ENCODE data around the gene CAMKK2. TPM values are rescaled to one million over a fixed set of nuclear protein-coding genes. Genes with fewer than 3 reads are reported as not detected.
A peak's percentile ranks its signal among the peaks of the same experiment; 100 is the strongest.

The CAMKK2 gene
- total and polyA plus RNA-seq, 9 of the 15 experiments (the other 6 are each of a cell fraction or from before 2014, with no cell fraction given) = 4.3 to 32.0 (median 18.2) TPM

- peak; percentile 80; the same call in 1 of the 2 replicates for TF ChIP-seq ATF2 (CRISPR knock-in tag; IDR thresholded peaks at IDR 0.05)
- TF ChIP-seq POLR2G (IDR thresholded peaks at IDR 0.05; ENCODE audit: low read depth, low read length) = peak; percentile 100
- TF ChIP-seq ESRRA (IDR thresholded peaks at IDR 0.05; ENCODE audit: borderline replicate concordance, low read depth) = peak; percentile 86
- peak; percentile 79; the same call in 1 of the 2 replicates for TF ChIP-seq ZNF766 (CRISPR knock-in tag; conservative IDR thresholded peaks at IDR 0.05)
- TF ChIP-seq MCM3 (IDR thresholded peaks at IDR 0.05) = no peak
- peak; percentile 91 for TF ChIP-seq MTA3 (IDR thresholded peaks at IDR 0.05; ENCODE audit: borderline replicate concordance)
- TF ChIP-seq TCF7 (IDR thresholded peaks at IDR 0.05; ENCODE audit: borderline replicate concordance) = no peak
- peak; percentile 82 for TF ChIP-seq ZNF589 (CRISPR knock-in tag; IDR thresholded peaks at IDR 0.05; ENCODE audit: low read depth)
- 0 out of 2 replicates have a peak, but pooled peaks have one; percentile 8 for TF ChIP-seq PRMT5 (CRISPR knock-in tag; IDR thresholded peaks at IDR 0.05)
- TF ChIP-seq CTCF (IDR thresholded peaks at IDR 0.05 in 2 of 3, conservative IDR thresholded peaks at IDR 0.05 in 1 of 3; ENCODE audit: insufficient read depth in 2 of 3, low read depth in 1 of 3, low read length in 3 of 3) = peak; percentile 45 to 95 (median 78); a peak in 5 of 6 replicates
- TF ChIP-seq NRF1 (conservative IDR thresholded peaks at IDR 0.05 in 1 of 2, IDR thresholded peaks at IDR 0.05 in 1 of 2) = peak; percentile 47 to 64; a peak in 3 of 4 replicates
- TF ChIP-seq TRIM28 (IDR thresholded peaks at IDR 0.05) = no peak
- TF ChIP-seq ZNF740 (CRISPR knock-in tag; IDR thresholded peaks at IDR 0.05) = peak; percentile 34
- peak in 1 of 2 experiments; percentile 48; a peak in 1 of 4 replicates for TF ChIP-seq ZNF740 (tag; IDR thresholded peaks at IDR 0.05)
- no peak for TF ChIP-seq ZNF717 (CRISPR knock-in tag; IDR thresholded peaks at IDR 0.05)
- TF ChIP-seq PHF8 (IDR thresholded peaks at IDR 0.05; ENCODE audit: borderline replicate concordance, low read length) = peak; percentile 99
- TF ChIP-seq ZNF232 (CRISPR knock-in tag; IDR thresholded peaks at IDR 0.05) = 0 out of 2 replicates have a peak, but pooled peaks have one; percentile 33
- TF ChIP-seq POLR2H (tag; IDR thresholded peaks at IDR 0.05; ENCODE audit: low read depth) = peak; percentile 82
- no peak for TF ChIP-seq LARP7 (IDR thresholded peaks at IDR 0.05)
- TF ChIP-seq TAF1 (IDR thresholded peaks at IDR 0.05; ENCODE audit: control insufficient read depth, extremely low read depth, insufficient read depth, low read length, severe bottlenecking) = peak; percentile 85
- TF ChIP-seq SMC3 (conservative IDR thresholded peaks at IDR 0.05; ENCODE audit: insufficient read depth, low read depth, low read length) = 0 out of 2 replicates have a peak, but pooled peaks have one; percentile 4
- TF ChIP-seq ZNF436 (CRISPR knock-in tag; IDR thresholded peaks at IDR 0.05) = no peak
- no peak; the same call in 1 of the 2 replicates for TF ChIP-seq ADNP (tag; IDR thresholded peaks at IDR 0.05)
- TF ChIP-seq HDAC2 (IDR thresholded peaks at IDR 0.05) = no peak
Measured at GRCh38 chr12:121209624-121210572, 86.6 kb downstream of the CAMKK2 start, which contains the start of gene P2RX4 (continued).

All from K562 (cell line).